GM23248 (cell line): ENCODE data around the gene CALHM3. TPM values are rescaled to one million over a fixed set of nuclear protein-coding genes. Genes with fewer than 3 reads are reported as not detected.

ENCODE experiments used
- DNase-seq: peaks from one replicate; pipeline ENCODE4 v3.0.0-alpha.2; 2015
- H2AFZ ChIP-seq: fragments of 200-600 bp; sonication (generic); 2 replicates; pipeline ENCODE4 v1.6.1; 2016; ENCODE audit warnings: antibody characterized with exemption
- H3F3A ChIP-seq: fragments of 200-600 bp; sonication (generic); 2 replicates; pipeline ENCODE4 v1.6.1; 2016; ENCODE audit warnings: mild to moderate bottlenecking, antibody characterized with exemption, mixed run types; ENCODE audit not compliant: insufficient read depth
- H3K27ac ChIP-seq: fragments of 200-600 bp; sonication (generic); 2 replicates; pipeline ENCODE4 v1.5.1; 2016; ENCODE audit warnings: mild to moderate bottlenecking
- H3K27me3 ChIP-seq: fragments of 200-600 bp; sonication (generic); replicated peaks from 2 replicates; pipeline ENCODE4 v1.6.1; 2016; ENCODE audit warnings: mild to moderate bottlenecking; ENCODE audit not compliant: insufficient read depth
- H3K36me3 ChIP-seq: fragments of 200-600 bp; sonication (generic); 2 replicates; pipeline ENCODE4 v1.6.1; 2016; ENCODE audit warnings: low read depth, mild to moderate bottlenecking
- H3K4me1 ChIP-seq: fragments of 200-600 bp; sonication (generic); 2 replicates; pipeline ENCODE4 v1.6.1; 2016; ENCODE audit warnings: mild to moderate bottlenecking; ENCODE audit not compliant: insufficient read depth
- H3K4me2 ChIP-seq: fragments of 200-600 bp; sonication (generic); one replicate; pipeline ENCODE4 v1.6.1; 2016; ENCODE audit warnings: mild to moderate bottlenecking; ENCODE audit not compliant: unreplicated experiment
- H3K4me3 ChIP-seq: fragments of 200-600 bp; sonication (generic); 2 replicates; pipeline ENCODE4 v1.5.1; 2016; ENCODE audit warnings: mild to moderate bottlenecking
- H3K79me2 ChIP-seq: fragments of 200-600 bp; sonication (generic); 2 replicates; pipeline ENCODE4 v1.6.1; 2016; ENCODE audit warnings: mild to moderate bottlenecking; ENCODE audit not compliant: insufficient read depth
- H3K9ac ChIP-seq: fragments of 200-600 bp; sonication (generic); 2 replicates; pipeline ENCODE4 v1.6.1; 2016; ENCODE audit warnings: mild to moderate bottlenecking
- H3K9me2 ChIP-seq: fragments of 200-600 bp; sonication (generic); 2 replicates; pipeline ENCODE4 v1.6.1; 2016; ENCODE audit warnings: mixed run types, mild to moderate bottlenecking, moderate library complexity; ENCODE audit not compliant: insufficient read depth
- H3K9me3 ChIP-seq: fragments of 200-600 bp; sonication (generic); one replicate; pipeline ENCODE4 v1.6.1; 2017; ENCODE audit warnings: low read depth
- H4K20me1 ChIP-seq: fragments of 200-600 bp; sonication (generic); 2 replicates; pipeline ENCODE4 v1.6.0; 2016; ENCODE audit not compliant: insufficient read depth
- EZH2 ChIP-seq: fragments of 200-600 bp; sonication (generic); IDR thresholded peaks from 2 replicates; pipeline ENCODE4 v1.6.1; 2018; ENCODE audit warnings: antibody characterized with exemption, mild to moderate bottlenecking; ENCODE audit not compliant: insufficient read depth, poor library complexity, severe bottlenecking
- EZH2phosphoT487 ChIP-seq: fragments of 200-600 bp; sonication (generic); IDR thresholded peaks from 2 replicates; pipeline ENCODE4 v1.6.1; 2018; ENCODE audit warnings: antibody characterized with exemption, moderate library complexity, mild to moderate bottlenecking, low read depth; ENCODE audit not compliant: insufficient read depth
- WGBS, 2 experiments: methylation state at CpG; one replicate each; pipeline ENCODE4 v1.1.6; 2015 to 2017; ENCODE audit warnings: low lambda C conversion rate in 2 of 2, low coverage in 1 of 2; ENCODE audit errors: missing lambda C conversion rate in 2 of 2; 5-methylcytosine and 5-hydroxymethylcytosine counted together
- in situ Hi-C: fragments of 300-500 bp; cut with MboI; formaldehyde crosslinking; loops from 2 replicates; pipeline ENCODE4 v1.15.0; 2020
- polyA plus RNA-seq: library from polyadenylated mRNA; unstranded; fragments of >200 nt; fragmentation: Nextera tagmentation; extraction: Ambion mirVana; gene quantifications from 2 replicates; pipeline ENCODE4 v1.2.1, GENCODE V29; 2016
- total RNA-seq: library from RNA; depleted of rRNA; stranded (reverse); fragments of >200 nt; shearing (Covaris generic); gene quantifications from 2 replicates; pipeline ENCODE4 v1.2.3, GENCODE V29; 2014

Gene CALHM3
- total and polyA plus RNA-seq, 2 experiments from 2014 or later, result not detected

GRCh38 chr10:103478671-103479070 is 369 bp downstream of the CALHM3 start:
- TF ChIP-seq EZH2 (no peak), EZH2phosphoT487 (no peak)
- 77% methylated on average over 20 to 22 of the region's 22 CpGs for WGBS, 2 experiments
- no peaks in the 10 kb centered on the region for H3K79me2 ChIP-seq
- H3K4me1 ChIP-seq, result peaks cover 15% of the 10 kb centered on the region
- H3F3A ChIP-seq, result no peaks in the 10 kb centered on the region
- no peak overlapping the region for H3K4me2 ChIP-seq
- H4K20me1 ChIP-seq, result no peaks in the 10 kb centered on the region
- no peaks in the 10 kb centered on the region for H3K9me2 ChIP-seq
- peak overlapping the region; percentile 45 for H2AFZ ChIP-seq
- H3K27ac ChIP-seq, result no peak overlapping the region
- H3K9me3 ChIP-seq, result no peaks in the 10 kb centered on the region
- no peak for DNase-seq
- no peak overlapping the region for H3K9ac ChIP-seq
- no peak overlapping the region for H3K4me3 ChIP-seq
- in situ Hi-C loops, result no loop called here
- no peaks in the 10 kb centered on the region for H3K36me3 ChIP-seq
- no peaks in the 10 kb centered on the region for H3K27me3 ChIP-seq

GRCh38 chr10:103476046-103476768 is 2.8 kb downstream of the CALHM3 start:
- H3K9me3 ChIP-seq, result no peaks in the 10 kb centered on the region
- DNase-seq, result peak; percentile 30
- H3K36me3 ChIP-seq, result no peaks in the 10 kb centered on the region
- in situ Hi-C loops, result no loop called here
- no peaks in the 10 kb centered on the region for H3K27me3 ChIP-seq
- 54 to 55% methylated on average over 11 of the region's 11 CpGs for WGBS, 2 experiments
- no peak overlapping the region for H2AFZ ChIP-seq
- TF ChIP-seq EZH2, result no peak
- TF ChIP-seq EZH2phosphoT487, result no peak
- peaks cover 15% of the 10 kb centered on the region for H3K4me1 ChIP-seq
- no peaks in the 10 kb centered on the region for H4K20me1 ChIP-seq
- H3K4me3 ChIP-seq, result no peak overlapping the region
- H3K79me2 ChIP-seq, result no peaks in the 10 kb centered on the region
- H3K4me2 ChIP-seq, result no peak overlapping the region
- H3K9me2 ChIP-seq, result no peaks in the 10 kb centered on the region
- H3K9ac ChIP-seq, result no peak overlapping the region
- H3K27ac ChIP-seq, result no peak overlapping the region
- no peaks in the 10 kb centered on the region for H3F3A ChIP-seq

GRCh38 chr10:103475437-103475836 is 3.6 kb downstream of the CALHM3 start:
- no peak overlapping the region for H3K27ac ChIP-seq
- TF ChIP-seq EZH2phosphoT487, result no peak
- TF ChIP-seq EZH2, result no peak
- H3K9ac ChIP-seq, result no peak overlapping the region
- no peaks in the 10 kb centered on the region for H3K79me2 ChIP-seq
- WGBS, 2 experiments, result 63 to 76% methylated on average over 4 of the region's 4 CpGs
- no peak for DNase-seq
- no peaks in the 10 kb centered on the region for H3K9me3 ChIP-seq
- H2AFZ ChIP-seq, result no peak overlapping the region
- no peaks in the 10 kb centered on the region for H4K20me1 ChIP-seq
- no peak overlapping the region for H3K4me3 ChIP-seq
- H3K4me2 ChIP-seq, result no peak overlapping the region
- H3K36me3 ChIP-seq, result no peaks in the 10 kb centered on the region
- H3K4me1 ChIP-seq, result peaks cover 11% of the 10 kb centered on the region
- H3K27me3 ChIP-seq, result no peaks in the 10 kb centered on the region
- H3F3A ChIP-seq, result no peaks in the 10 kb centered on the region
- H3K9me2 ChIP-seq, result no peaks in the 10 kb centered on the region
- in situ Hi-C loops, result no loop called here

- in situ Hi-C loops, result no loop called here
- 0 out of 2 replicates have a peak, but pooled peaks cover under 1% of the 10 kb centered on the region for H3K4me1 ChIP-seq
- H4K20me1 ChIP-seq, result no peaks in the 10 kb centered on the region
These were observed 5.0 kb downstream of the CALHM3 start for GRCh38 chr10:103474077-103474476.

More at GRCh38 chr10:103474077-103474476, 5.0 kb downstream of the CALHM3 start:
- Histone ChIP-seq H3K4me2 (no peak overlapping the region), H2AFZ (no peak overlapping the region), H3K27ac (no peak overlapping the region), H3K4me3 (no peak overlapping the region), H3K9me2 (no peaks in the 10 kb centered on the region), H3K36me3 (no peaks in the 10 kb centered on the region), H3K9ac (no peak overlapping the region), H3K9me3 (no peaks in the 10 kb centered on the region), H3K79me2 (no peaks in the 10 kb centered on the region), H3F3A (no peaks in the 10 kb centered on the region), H3K27me3 (no peaks in the 10 kb centered on the region)
- no peak for DNase-seq
- 79 to 95% methylated on average over 3 of the region's 3 CpGs for WGBS, 2 experiments
- TF ChIP-seq EZH2 (no peak), EZH2phosphoT487 (no peak)
